ENCODE measurements around the gene EPHB2.
A peak's percentile ranks its signal among the peaks of the same experiment; 100 is the strongest.

EPHB2 gene

DNA sequence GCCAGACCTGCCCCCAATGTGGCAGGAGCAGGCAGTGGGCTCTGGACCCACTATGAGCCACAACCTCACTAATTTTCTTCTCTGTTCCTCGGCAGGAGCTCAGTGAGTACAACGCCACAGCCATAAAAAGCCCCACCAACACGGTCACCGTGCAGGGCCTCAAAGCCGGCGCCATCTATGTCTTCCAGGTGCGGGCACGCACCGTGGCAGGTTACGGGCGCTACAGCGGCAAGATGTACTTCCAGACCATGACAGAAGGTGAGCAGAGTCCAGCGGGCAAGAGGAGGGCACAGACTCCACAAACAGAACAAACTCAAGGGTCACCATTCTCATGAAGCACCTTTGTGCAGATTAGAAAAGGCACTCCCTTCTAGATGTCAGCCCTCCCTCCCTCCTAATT, 182.2 kb downstream of the EPHB2 start:
- DNase-seq: peak; percentile 27

GRCh38 chr1:22893292-22893691, 182.7 kb downstream of the EPHB2 start:
- no peak for DNase-seq

DNA sequence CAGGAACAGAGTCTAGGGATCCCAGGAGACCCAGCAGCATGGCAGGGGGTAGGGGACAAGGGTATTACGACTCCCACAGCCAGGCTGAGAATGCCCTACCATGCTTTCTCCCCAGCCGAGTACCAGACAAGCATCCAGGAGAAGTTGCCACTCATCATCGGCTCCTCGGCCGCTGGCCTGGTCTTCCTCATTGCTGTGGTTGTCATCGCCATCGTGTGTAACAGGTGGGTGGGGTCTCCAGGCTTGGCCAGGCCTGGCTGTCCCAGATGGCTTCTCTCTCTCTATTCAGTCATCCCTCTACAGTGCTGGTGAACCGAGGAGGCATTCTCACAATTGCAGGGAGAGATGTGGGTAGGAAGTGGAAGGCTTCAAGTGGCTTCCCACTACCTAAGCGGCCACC, 184.7 kb downstream of the EPHB2 start:
- DNase-seq: no peak

- no peak for DNase-seq
Observed at GRCh38 chr1:22896184-22896583, 185.5 kb downstream of the EPHB2 start.

GRCh38 chr1:22900451-22900850, 189.8 kb downstream of the EPHB2 start:
- DNase-seq: no peak

- DNase-seq: no peak
Observed at GRCh38 chr1:22903113-22903512, 192.5 kb downstream of the EPHB2 start.

DNA sequence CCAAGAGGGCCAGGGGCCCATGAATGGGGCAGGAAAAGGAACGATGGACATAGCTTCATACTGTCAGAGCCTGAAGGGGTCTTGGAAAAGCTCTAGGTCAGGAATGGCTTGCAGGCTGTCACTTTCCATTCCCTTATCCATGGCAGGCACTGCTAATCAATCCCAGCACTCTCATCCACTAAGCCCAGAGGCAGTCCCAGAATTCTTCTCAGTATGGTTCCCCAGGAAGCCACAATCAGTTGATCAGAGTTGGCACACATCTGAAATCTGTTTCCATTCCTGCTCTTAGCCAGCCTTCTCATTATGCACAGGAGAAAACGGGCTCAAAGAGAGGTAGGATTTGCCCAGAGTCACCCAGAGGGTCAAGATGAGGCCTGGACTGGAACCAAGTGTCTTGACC, 196.3 kb downstream of the EPHB2 start:
- no peak for DNase-seq

GRCh38 chr1:22907528-22907927, 196.9 kb downstream of the EPHB2 start:
- no peak for DNase-seq

GRCh38 chr1:22908880-22909426, 198.3 kb downstream of the EPHB2 start:
- DNase-seq: no peak

GRCh38 chr1:22910286-22910685, 199.6 kb downstream of the EPHB2 start:
- DNase-seq: no peak

DNA sequence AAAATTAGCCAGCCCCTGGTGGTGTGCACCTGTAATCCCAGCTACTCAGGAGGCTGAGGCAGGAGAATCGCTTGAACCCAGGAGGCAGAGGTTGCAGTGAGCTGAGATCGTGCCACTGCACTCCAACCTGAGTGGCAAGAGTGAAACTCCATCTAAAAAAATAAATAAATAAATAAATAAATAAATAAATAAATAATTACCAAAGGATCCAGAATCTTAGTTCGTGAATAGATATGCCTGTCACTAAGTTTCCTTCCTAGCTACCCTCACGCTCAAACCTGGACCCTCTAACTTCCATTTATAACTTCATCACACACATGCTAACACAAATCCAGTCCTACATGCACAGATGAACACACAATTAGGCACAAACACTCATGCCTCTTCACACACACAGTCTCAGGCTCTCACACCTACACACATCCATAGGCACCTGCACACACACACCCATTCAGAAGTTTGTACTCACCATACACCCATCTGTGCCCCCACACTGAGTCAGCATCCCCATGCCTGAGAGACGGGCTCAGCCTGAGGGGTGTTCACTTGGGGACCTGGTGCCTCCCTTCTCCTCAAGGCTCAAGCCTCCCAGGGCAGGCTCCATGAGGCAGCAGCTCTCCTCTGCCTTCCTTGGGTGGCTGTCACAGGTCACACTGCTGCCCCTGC, 200.5 kb downstream of the EPHB2 start:
- no peak for DNase-seq

GRCh38 chr1:22912311-22912710, 201.7 kb downstream of the EPHB2 start:
- no peak for DNase-seq

DNA sequence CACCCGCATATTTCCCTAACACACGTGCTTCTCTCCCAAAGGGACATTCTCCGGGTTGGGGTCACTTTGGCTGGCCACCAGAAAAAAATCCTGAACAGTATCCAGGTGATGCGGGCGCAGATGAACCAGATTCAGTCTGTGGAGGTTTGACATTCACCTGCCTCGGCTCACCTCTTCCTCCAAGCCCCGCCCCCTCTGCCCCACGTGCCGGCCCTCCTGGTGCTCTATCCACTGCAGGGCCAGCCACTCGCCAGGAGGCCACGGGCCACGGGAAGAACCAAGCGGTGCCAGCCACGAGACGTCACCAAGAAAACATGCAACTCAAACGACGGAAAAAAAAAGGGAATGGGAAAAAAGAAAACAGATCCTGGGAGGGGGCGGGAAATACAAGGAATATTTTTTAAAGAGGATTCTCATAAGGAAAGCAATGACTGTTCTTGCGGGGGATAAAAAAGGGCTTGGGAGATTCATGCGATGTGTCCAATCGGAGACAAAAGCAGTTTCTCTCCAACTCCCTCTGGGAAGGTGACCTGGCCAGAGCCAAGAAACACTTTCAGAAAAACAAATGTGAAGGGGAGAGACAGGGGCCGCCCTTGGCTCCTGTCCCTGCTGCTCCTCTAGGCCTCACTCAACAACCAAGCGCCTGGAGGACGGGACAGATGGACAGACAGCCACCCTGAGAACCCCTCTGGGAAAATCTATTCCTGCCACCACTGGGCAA, 202.9 kb downstream of the EPHB2 start:
- DNase-seq: no peak

DNA sequence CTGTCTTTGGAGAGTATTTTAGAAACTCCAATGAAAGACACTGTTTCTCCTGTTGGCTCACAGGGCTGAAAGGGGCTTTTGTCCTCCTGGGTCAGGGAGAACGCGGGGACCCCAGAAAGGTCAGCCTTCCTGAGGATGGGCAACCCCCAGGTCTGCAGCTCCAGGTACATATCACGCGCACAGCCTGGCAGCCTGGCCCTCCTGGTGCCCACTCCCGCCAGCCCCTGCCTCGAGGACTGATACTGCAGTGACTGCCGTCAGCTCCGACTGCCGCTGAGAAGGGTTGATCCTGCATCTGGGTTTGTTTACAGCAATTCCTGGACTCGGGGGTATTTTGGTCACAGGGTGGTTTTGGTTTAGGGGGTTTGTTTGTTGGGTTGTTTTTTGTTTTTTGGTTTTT, 203.5 kb downstream of the EPHB2 start:
- no peak for DNase-seq

DNA sequence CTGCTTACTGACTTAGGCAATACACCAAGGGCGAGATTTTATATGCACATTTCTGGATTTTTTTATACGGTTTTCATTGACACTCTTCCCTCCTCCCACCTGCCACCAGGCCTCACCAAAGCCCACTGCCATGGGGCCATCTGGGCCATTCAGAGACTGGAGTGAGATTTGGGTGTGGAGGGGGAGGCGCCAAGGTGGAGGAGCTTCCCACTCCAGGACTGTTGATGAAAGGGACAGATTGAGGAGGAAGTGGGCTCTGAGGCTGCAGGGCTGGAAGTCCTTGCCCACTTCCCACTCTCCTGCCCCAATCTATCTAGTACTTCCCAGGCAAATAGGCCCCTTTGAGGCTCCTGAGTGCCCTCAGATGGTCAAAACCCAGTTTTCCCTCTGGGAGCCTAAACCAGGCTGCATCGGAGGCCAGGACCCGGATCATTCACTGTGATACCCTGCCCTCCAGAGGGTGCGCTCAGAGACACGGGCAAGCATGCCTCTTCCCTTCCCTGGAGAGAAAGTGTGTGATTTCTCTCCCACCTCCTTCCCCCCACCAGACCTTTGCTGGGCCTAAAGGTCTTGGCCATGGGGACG, 204.1 kb downstream of the EPHB2 start:
- DNase-seq: no peak

GRCh38 chr1:22915231-22915630, 204.6 kb downstream of the EPHB2 start:
- DNase-seq: no peak

DNA sequence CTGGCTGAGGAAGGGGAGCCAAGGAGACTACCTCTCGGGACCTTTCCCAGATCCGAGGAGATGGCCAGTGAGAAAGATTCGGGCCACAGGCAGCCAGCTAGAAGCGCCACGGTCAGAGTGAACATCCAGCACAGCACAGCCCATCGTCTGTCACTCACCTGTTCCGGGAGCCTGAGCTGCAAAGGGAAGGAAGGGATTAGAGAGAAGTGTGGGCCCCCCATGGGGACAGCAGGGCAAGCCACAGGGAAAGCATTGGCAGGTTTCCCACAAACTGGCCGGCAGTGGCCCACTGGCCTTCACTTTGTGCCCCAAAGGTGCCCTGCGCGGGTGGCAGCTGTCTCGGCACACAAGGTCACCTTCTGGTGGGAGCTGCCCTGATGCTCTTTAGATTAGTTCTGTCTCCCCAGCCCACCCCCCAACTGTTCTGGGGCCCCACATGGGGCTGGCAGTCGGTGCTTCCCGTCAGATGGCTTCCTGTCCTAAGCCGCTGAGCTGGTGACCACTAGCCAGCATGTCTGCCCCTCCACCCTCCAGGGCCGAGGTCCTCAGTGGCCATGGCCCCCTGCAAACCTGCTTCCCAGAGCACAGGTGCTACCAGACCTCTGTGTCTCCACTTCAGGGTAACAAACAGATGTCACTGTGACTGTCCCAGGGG, 205.3 kb downstream of the EPHB2 start:
- DNase-seq: no peak

DNA sequence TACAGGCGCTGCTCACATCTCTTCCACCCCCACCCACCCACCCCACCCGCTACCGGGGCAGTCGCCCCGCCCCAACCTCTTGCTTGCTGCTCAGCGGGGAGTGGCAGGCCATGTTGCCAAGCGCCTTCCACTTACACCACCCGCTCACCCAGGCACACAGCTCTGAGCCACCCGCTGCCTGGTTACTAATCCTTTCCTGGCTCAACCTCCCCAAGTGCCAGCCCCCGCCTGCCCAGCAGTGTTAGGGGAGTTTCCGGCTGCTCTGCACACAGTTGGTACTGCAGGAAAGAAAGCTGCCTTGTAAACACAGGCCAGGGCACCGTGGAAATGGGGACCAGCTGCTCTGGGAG, 205.8 kb downstream of the EPHB2 start:
- no peak for DNase-seq

DNA sequence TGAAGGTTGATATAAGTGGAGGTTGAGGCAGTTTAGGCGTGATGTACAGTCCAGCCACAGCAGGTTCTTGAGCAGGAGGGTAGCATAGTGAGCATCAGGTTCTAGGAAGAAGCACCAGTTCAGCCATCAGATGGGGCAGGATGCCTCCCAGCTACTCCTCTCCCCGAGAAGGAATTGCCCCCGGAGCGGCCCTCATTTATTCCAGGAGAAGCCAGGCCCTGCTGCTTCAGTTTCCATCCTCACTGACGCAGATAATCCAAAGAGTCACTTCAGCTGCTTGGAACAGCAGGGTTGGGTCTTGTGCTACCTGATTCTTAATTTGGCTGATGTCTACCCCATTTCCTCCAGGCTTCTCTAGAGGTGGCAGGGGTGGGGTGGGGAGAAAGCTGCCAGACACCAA, 207.3 kb downstream of the EPHB2 start:
- no peak for DNase-seq

DNA sequence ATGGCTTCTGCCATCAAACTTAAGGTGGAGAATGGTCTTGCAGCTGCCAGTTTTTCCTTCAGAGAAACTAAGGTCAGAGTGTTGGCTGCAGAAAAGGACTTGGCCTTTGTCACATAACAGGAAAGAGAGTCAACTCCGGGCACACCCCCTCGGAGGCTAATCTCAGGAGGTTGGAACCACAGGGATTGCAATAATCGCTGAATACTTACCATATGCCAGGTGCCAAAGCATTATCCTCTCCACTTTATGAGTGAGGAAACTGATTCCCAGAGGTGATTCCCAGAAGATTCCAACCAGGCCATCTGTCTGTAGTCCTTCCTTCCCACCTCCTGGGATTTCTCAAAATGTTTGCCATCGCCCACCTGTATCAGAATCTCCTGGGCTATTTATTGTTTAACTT, 208.0 kb downstream of the EPHB2 start:
- DNase-seq: no peak

- DNase-seq: no peak
Observed at GRCh38 chr1:22919341-22920025, 208.8 kb downstream of the EPHB2 start.

DNA sequence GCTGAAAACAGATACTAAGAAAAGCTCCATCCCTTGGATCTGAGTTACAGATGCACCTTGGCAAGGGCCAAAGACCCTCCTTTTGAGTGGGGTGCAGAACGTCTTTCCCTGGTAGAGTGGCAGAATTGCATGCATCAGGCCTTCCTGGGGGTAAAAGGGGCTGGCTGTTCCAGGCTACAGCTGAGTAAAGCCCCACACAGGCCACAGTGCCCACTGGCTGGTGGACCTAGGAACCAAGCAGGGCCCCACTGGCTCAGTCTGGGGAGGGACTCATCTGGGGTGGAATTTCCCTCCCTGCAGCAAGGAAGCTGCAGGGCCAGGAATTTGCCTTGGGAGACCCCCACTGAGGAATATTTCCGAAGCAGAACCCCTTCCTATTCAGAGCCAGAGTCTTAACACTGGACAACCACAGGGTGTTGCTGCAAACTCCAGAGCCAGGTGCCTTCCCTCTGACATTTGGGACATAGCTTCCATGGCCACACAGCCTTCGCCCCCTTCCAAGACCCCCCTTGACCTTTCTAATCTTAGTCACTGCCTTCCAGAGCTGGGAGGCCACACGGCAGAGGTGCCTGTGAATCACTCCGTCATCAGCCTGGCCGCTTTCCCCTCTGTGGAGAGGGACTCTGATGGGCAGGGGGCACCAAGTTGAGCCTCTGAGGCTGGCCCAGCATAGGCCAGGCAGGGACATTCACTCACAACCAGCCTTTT, 209.5 kb downstream of the EPHB2 start:
- DNase-seq: no peak

All from NCI-H526 treated with DMSO at 0.1 percent for 48 hours (cell line).